GM12891 (cell line): Measurements from ENCODE around the gene SLIT1.

Experiments used
- DNase-seq: peaks from one replicate; pipeline ENCODE4 v3.0.0; 2011; ENCODE audit warnings: low spot score; ENCODE audit not compliant: insufficient read length
- FAIRE-seq: peaks from 2 replicates; lab custom pipeline; 2011; peaks lifted over from hg19 to GRCh38; lab: Jason Lieb, UNC
- PAX5 ChIP-seq: IDR thresholded peaks from 2 replicates; pipeline ENCODE4 v1.6.1; 2011; ENCODE audit warnings: low read length, moderate library complexity, mild to moderate bottlenecking; ENCODE audit not compliant: insufficient read depth, severe bottlenecking
- POLR2A ChIP-seq: IDR thresholded peaks from 2 replicates; pipeline ENCODE4 v1.6.1; 2011; ENCODE audit warnings: low read depth, low read length, control low read depth
- POLR2AphosphoS5 ChIP-seq: IDR thresholded peaks from 2 replicates; pipeline ENCODE4 v1.6.1; 2011; ENCODE audit warnings: low read depth, low read length, control low read depth
- POU2F2 ChIP-seq: IDR thresholded peaks from 2 replicates; pipeline ENCODE4 v1.6.1; 2011; ENCODE audit warnings: low read depth, mild to moderate bottlenecking, control low read depth, low read length, moderate library complexity
- SPI1 ChIP-seq: IDR thresholded peaks from 2 replicates; pipeline ENCODE4 v1.6.1; 2011; ENCODE audit warnings: low read depth, low read length, control low read depth
- TAF1 ChIP-seq: IDR thresholded peaks from 2 replicates; pipeline ENCODE4 v1.6.1; 2011; ENCODE audit warnings: low read depth, low read length, control low read depth

Gene SLIT1

GRCh38 chr10:97224483-97225435, 39.0 kb upstream of the SLIT1 start:
- FAIRE-seq (no peak), DNase-seq (no peak)
- TF ChIP-seq POLR2A (no peak), POU2F2 (no peak), POLR2AphosphoS5 (no peak), SPI1 (no peak), TAF1 (no peak), PAX5 (no peak)

DNA sequence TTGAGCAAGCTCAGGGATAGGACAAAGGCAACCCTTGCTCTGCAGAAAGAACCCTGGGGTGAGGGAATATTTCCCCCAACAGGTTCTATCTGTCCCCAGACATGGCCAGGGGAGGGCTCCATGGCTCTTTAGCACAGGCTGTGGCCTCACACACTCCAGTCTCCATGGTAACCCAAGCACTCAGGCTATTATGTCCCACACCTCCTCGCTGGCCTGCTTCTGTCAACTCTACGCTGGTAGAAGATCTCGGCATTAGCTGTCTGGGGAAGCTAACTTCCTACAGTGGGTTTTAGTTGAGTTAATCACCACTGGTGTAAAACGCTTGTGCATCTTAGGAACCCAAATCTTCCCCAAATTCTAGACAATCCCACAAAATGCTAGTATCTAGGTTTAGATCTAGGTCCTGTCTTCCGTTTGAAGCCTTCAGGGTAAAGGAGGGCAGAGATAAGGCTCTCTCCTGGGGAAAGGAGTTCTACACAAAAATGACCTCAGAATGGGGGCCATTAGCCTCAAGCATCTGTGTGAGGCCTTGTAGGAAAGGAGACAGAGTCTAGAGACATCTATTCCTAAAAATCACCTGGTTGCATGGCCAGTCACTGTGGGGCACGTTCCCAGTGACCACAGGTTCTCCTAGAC, 36.7 kb upstream of the SLIT1 start:
- no peak for TF ChIP-seq SPI1
- TF ChIP-seq POLR2A, result no peak
- TF ChIP-seq POU2F2, result no peak
- TF ChIP-seq PAX5, result no peak
- TF ChIP-seq TAF1, result no peak
- TF ChIP-seq POLR2AphosphoS5, result no peak
- FAIRE-seq (no peak), DNase-seq (no peak)

DNA sequence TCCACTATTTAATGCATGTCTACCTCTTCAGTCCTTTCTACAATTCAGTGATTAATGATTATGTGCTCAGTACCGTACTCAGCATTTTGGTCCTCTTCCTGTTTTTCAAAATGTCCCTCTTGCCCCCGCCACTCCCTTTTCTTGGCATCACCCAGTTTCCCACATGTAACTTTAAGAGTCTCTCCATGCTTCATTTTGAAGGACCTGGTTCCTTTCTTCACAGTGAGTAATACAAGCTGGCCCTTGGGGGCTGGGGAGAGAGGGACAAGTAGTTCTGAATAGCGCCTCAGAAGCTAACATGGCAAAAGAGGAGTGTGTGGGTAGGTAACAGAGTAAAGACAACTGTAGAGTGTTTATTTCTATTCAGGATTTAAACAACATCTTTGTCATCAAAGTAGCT, 34.6 kb upstream of the SLIT1 start:
- FAIRE-seq, result no peak
- TF ChIP-seq POLR2AphosphoS5 (no peak), SPI1 (no peak), TAF1 (no peak), POLR2A (no peak), POU2F2 (no peak), PAX5 (no peak)
- DNase-seq, result no peak

- TF ChIP-seq SPI1, result no peak
- TF ChIP-seq POLR2AphosphoS5, result no peak
- no peak for TF ChIP-seq POU2F2
- no peak for TF ChIP-seq POLR2A
- no peak for TF ChIP-seq TAF1
- TF ChIP-seq PAX5, result no peak
- no peak for DNase-seq
- FAIRE-seq, result no peak
Measured at GRCh38 chr10:97217299-97217698, 31.5 kb upstream of the SLIT1 start.

GRCh38 chr10:97215619-97216260, 30.0 kb upstream of the SLIT1 start:
- no peak for TF ChIP-seq PAX5
- TF ChIP-seq SPI1, result no peak
- TF ChIP-seq POLR2AphosphoS5, result no peak
- TF ChIP-seq POU2F2, result no peak
- TF ChIP-seq TAF1, result no peak
- TF ChIP-seq POLR2A, result no peak
- FAIRE-seq (no peak), DNase-seq (no peak)

GRCh38 chr10:97213431-97213830, 27.7 kb upstream of the SLIT1 start:
- TF ChIP-seq POLR2AphosphoS5, result no peak
- no peak for TF ChIP-seq PAX5
- TF ChIP-seq POU2F2, result no peak
- FAIRE-seq, result no peak
- no peak for DNase-seq

DNA sequence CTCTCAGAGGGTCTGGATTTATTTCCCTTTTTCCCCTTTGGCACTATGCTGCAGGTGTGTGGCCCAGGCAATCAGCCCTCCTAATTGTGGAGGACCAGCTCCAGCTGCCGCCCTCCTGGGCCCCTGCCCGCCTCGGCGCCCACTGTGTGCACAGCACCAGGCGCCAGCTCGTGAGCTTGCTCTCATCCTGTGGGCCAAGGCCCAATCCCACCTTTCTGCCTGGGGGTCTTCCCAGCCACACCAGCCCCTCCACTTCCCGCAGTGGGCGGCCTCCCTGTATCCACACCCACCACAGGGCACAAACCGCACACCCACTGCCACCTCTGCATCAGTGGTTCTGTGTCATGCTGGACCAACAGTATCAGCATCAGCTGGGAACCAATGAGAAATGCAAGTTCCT, 25.5 kb upstream of the SLIT1 start:
- FAIRE-seq, result no peak
- TF ChIP-seq POLR2A (no peak), POLR2AphosphoS5 (no peak), POU2F2 (no peak), SPI1 (no peak), TAF1 (no peak)
- DNase-seq, result no peak

DNA sequence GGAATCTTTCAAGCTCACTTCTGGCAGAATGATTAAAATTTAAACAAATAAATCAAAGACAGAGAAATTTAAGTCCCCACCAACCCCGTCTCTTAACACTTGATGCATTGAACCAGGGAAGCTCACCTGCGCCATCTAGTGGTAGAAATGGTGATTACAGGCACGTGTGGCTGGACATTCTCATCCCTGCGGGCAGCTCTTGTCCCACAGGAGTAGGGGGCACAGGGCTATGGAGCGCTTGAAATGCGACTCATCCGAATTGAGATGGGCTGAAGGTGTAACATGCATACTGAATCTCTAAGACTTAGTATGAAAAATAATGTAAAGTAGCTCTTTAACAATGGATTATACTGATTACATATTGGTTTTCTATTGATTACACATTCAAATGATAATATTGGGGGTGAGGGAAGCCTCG, 24.8 kb upstream of the SLIT1 start:
- TF ChIP-seq PAX5 (no peak), POU2F2 (no peak), POLR2A (no peak), POLR2AphosphoS5 (no peak), TAF1 (no peak), SPI1 (no peak)
- DNase-seq (peak; percentile 55), FAIRE-seq (peak; percentile 78)

DNA sequence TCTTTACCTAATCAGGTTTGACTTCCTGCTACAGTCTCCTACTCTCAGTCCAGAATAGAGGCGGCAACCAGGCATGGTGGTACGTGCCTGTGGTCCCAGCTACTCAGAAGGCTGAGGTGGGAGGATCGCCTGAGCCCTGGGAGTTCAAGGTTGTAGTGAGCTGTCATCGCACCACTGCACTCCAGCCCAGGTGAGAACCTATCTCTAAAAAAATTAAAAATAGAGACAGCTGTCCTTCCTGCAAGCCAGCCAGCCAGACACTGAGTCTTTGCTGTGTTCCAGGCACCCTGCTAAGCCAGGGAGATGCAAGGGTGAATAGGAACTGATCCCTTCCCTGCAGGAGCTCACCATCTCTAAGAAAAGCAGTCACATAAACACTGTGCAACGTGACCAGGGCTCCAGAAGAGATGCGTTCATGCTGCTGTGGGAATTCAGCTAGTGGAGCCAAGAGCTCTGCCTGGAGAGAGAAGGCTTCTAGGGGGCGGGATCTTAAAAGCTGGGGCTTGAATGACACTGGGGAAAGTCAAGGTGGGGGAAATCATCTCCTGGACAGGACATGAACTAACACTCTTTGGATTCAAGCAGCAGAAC, 22.1 kb upstream of the SLIT1 start:
- DNase-seq, result no peak
- TF ChIP-seq POLR2AphosphoS5 (no peak), SPI1 (no peak), POLR2A (no peak)
- FAIRE-seq, result no peak
